HG03159 (cell line): Measurements from ENCODE around the gene UBASH3A.

Experiments used
- ATAC-seq: cut with Tn5 transposase; IDR thresholded peaks from one replicate; pipeline ENCODE4 v1.9.1; 2021; ENCODE audit warnings: mild to moderate bottlenecking, moderate library complexity; ENCODE audit not compliant: unreplicated experiment

The UBASH3A gene

GRCh38 chr21:42409366-42409765, 5.7 kb downstream of the UBASH3A start:
- ATAC-seq, result no peak

GRCh38 chr21:42411197-42411869, 7.6 kb downstream of the UBASH3A start:
- no peak for ATAC-seq

- ATAC-seq, result no peak
Observed at GRCh38 chr21:42411891-42412635, 8.4 kb downstream of the UBASH3A start.

- no peak for ATAC-seq
Observed at GRCh38 chr21:42412636-42412933, 8.9 kb downstream of the UBASH3A start.

GRCh38 chr21:42413093-42413492, 9.4 kb downstream of the UBASH3A start:
- ATAC-seq, result no peak

- ATAC-seq, result no peak
Observed at GRCh38 chr21:42413500-42413899, 9.8 kb downstream of the UBASH3A start.

- no peak for ATAC-seq
Observed at GRCh38 chr21:42414066-42414465, 10.4 kb downstream of the UBASH3A start.

GRCh38 chr21:42414553-42414927, 10.8 kb downstream of the UBASH3A start:
- no peak for ATAC-seq

GRCh38 chr21:42414928-42415769, 11.4 kb downstream of the UBASH3A start:
- ATAC-seq, result no peak

- no peak for ATAC-seq
Observed at GRCh38 chr21:42417533-42417932, 13.8 kb downstream of the UBASH3A start.

GRCh38 chr21:42418886-42419285, 15.2 kb downstream of the UBASH3A start:
- ATAC-seq, result no peak

- no peak for ATAC-seq
Observed at GRCh38 chr21:42419845-42420244, 16.1 kb downstream of the UBASH3A start.

GRCh38 chr21:42421018-42421793, 17.5 kb downstream of the UBASH3A start:
- no peak for ATAC-seq

- ATAC-seq, result no peak
Observed at GRCh38 chr21:42423197-42423675, 19.5 kb downstream of the UBASH3A start.

GRCh38 chr21:42423685-42424084, 20.0 kb downstream of the UBASH3A start:
- ATAC-seq, result no peak

- ATAC-seq, result no peak
Observed at GRCh38 chr21:42424914-42425541, 21.3 kb downstream of the UBASH3A start.

GRCh38 chr21:42425591-42425990, 21.9 kb downstream of the UBASH3A start:
- ATAC-seq, result no peak

- no peak for ATAC-seq
Observed at GRCh38 chr21:42426424-42426823, 22.7 kb downstream of the UBASH3A start.

- ATAC-seq, result no peak
Observed at GRCh38 chr21:42426876-42427480, 23.3 kb downstream of the UBASH3A start.

GRCh38 chr21:42427809-42428419, 24.2 kb downstream of the UBASH3A start:
- ATAC-seq, result no peak
